H9 (cell line): ENCODE measurements around the gene B3GALT5. TPM values are rescaled to one million over a fixed set of nuclear protein-coding genes. Genes with fewer than 3 reads are reported as not detected.

Experiments
- DNase-seq: peaks from one replicate; pipeline ENCODE4 v3.0.0-alpha.2; 2017
- H2AFZ ChIP-seq: one replicate; pipeline ENCODE4 v1.6.1; 2013; ENCODE audit warnings: mild to moderate bottlenecking, low read length, control low read depth, moderate library complexity
- H2AK5ac ChIP-seq: 2 replicates; pipeline ENCODE4 v1.6.1; 2013; ENCODE audit warnings: low read length, control low read depth, mixed read lengths; ENCODE audit not compliant: insufficient read length
- H2BK120ac ChIP-seq: one replicate; pipeline ENCODE4 v1.6.1; 2013; ENCODE audit warnings: low read depth, mild to moderate bottlenecking, low read length, control low read depth, inconsistent platforms; ENCODE audit not compliant: poor library complexity, severe bottlenecking
- H2BK12ac ChIP-seq: 2 replicates; pipeline ENCODE4 v1.6.1; 2013; ENCODE audit warnings: low read length, control low read depth, mixed read lengths, low read depth; ENCODE audit not compliant: insufficient read length
- H2BK15ac ChIP-seq: 2 replicates; pipeline ENCODE4 v1.6.1; 2013; ENCODE audit warnings: low read depth, low read length, control low read depth
- H2BK20ac ChIP-seq: one replicate; pipeline ENCODE4 v1.6.1; 2013; ENCODE audit warnings: low read depth, mild to moderate bottlenecking, low read length, control low read depth, inconsistent platforms; ENCODE audit not compliant: poor library complexity, severe bottlenecking
- H2BK5ac ChIP-seq: 2 replicates; pipeline ENCODE4 v1.6.1; 2013; ENCODE audit warnings: low read length, control low read depth, mixed read lengths; ENCODE audit not compliant: insufficient read length
- H3K14ac ChIP-seq: 2 replicates; pipeline ENCODE4 v1.6.1; 2013; ENCODE audit warnings: low read length, control low read depth; ENCODE audit not compliant: insufficient read depth
- H3K18ac ChIP-seq: 2 replicates; pipeline ENCODE4 v1.6.1; 2013; ENCODE audit warnings: low read depth, mild to moderate bottlenecking, mixed read lengths, low read length, control low read depth; ENCODE audit not compliant: insufficient read length
- H3K23ac ChIP-seq: 2 replicates; pipeline ENCODE4 v1.6.1; 2013; ENCODE audit warnings: low read length, control low read depth, mixed read lengths, low read depth; ENCODE audit not compliant: insufficient read length
- H3K23me2 ChIP-seq: 2 replicates; pipeline ENCODE4 v1.6.1; 2013; ENCODE audit warnings: low read depth, mild to moderate bottlenecking, mixed read lengths, low read length, control low read depth; ENCODE audit not compliant: insufficient read length, poor library complexity, severe bottlenecking
- H3K27ac ChIP-seq: 2 replicates; pipeline ENCODE4 v1.5.1; 2013; ENCODE audit warnings: low read length, control low read depth, mixed read lengths, low read depth; ENCODE audit not compliant: insufficient read length
- H3K27me3 ChIP-seq: 2 replicates; pipeline ENCODE4 v1.6.1; 2013; ENCODE audit warnings: low read length, control low read depth, inconsistent platforms; ENCODE audit not compliant: insufficient read depth
- H3K4ac ChIP-seq: 2 replicates; pipeline ENCODE4 v1.6.1; 2013; ENCODE audit warnings: low read depth, mild to moderate bottlenecking, control low read depth, inconsistent platforms, low read length, moderate library complexity
- H3K4me1 ChIP-seq: 2 replicates; pipeline ENCODE4 v1.6.1; 2013; ENCODE audit warnings: low read length, control low read depth, inconsistent platforms; ENCODE audit not compliant: insufficient read depth
- H3K4me2 ChIP-seq: 2 replicates; pipeline ENCODE4 v1.6.1; 2013; ENCODE audit warnings: low read length, control low read depth, mixed read lengths; ENCODE audit not compliant: insufficient read length, insufficient read depth
- H3K56ac ChIP-seq: 2 replicates; pipeline ENCODE4 v1.6.1; 2013; ENCODE audit warnings: low read depth, mild to moderate bottlenecking, mixed read lengths, low read length, control low read depth; ENCODE audit not compliant: insufficient read length
- H3K79me1 ChIP-seq: 2 replicates; pipeline ENCODE4 v1.6.1; 2013; ENCODE audit warnings: low read depth, mild to moderate bottlenecking, moderate library complexity, low read length, control low read depth, inconsistent platforms; ENCODE audit not compliant: insufficient read depth, poor library complexity, severe bottlenecking
- H3K79me2 ChIP-seq: 2 replicates; pipeline ENCODE4 v1.6.1; 2013; ENCODE audit warnings: low read length, control low read depth, inconsistent platforms; ENCODE audit not compliant: insufficient read depth
- H3K9ac ChIP-seq: 2 replicates; pipeline ENCODE4 v1.6.1; 2013; ENCODE audit warnings: low read length, control low read depth, mixed read lengths; ENCODE audit not compliant: insufficient read length; ENCODE audit errors: extremely low read depth
- H3K9me3 ChIP-seq: one replicate; pipeline ENCODE4 v1.6.1; 2013; ENCODE audit warnings: low read depth, low read length, inconsistent platforms; ENCODE audit not compliant: control insufficient read depth
- H3T11ph ChIP-seq: one replicate; pipeline ENCODE4 v1.6.1; 2013; ENCODE audit warnings: mild to moderate bottlenecking, low read length, control low read depth, inconsistent platforms
- H4K20me1 ChIP-seq: one replicate; pipeline ENCODE4 v1.6.1; 2013; ENCODE audit not compliant: control insufficient read depth, insufficient read length, insufficient read depth
- H4K5ac ChIP-seq: 2 replicates; pipeline ENCODE4 v1.6.1; 2013; ENCODE audit warnings: low read depth, mild to moderate bottlenecking, mixed read lengths, low read length, control low read depth; ENCODE audit not compliant: insufficient read length
- H4K8ac ChIP-seq: replicated peaks from 2 replicates; pipeline ENCODE4 v1.6.1; 2013; ENCODE audit warnings: low read length, control low read depth, mixed read lengths, low read depth; ENCODE audit not compliant: insufficient read length
- H4K91ac ChIP-seq: 2 replicates; pipeline ENCODE4 v1.6.1; 2013; ENCODE audit warnings: low read depth, mild to moderate bottlenecking, moderate library complexity, mixed read lengths, low read length, control low read depth; ENCODE audit not compliant: insufficient read length
- H3K27ac Mint-ChIP-seq, 3 experiments: 2 replicates in 2 of 3; 3 replicates in 1 of 3; pipeline ENCODE4 v1.8.0; 2020 to 2021; ENCODE audit warnings: mixed read lengths in 3 of 3, mild to moderate bottlenecking in 1 of 3, moderate library complexity in 1 of 3
- H3K27me3 Mint-ChIP-seq: 2 replicates; pipeline ENCODE4 v1.8.0; 2021; ENCODE audit warnings: low read depth, mild to moderate bottlenecking, moderate library complexity, mixed read lengths
- H3K36me3 Mint-ChIP-seq, 3 experiments: 2 replicates in 2 of 3; 3 replicates in 1 of 3; pipeline ENCODE4 v1.8.0; 2020 to 2021; ENCODE audit warnings: low read depth in 3 of 3, mixed read lengths in 3 of 3; ENCODE audit not compliant: insufficient read depth in 1 of 3
- H3K4me1 Mint-ChIP-seq, 2 experiments: 2 replicates each; pipeline ENCODE4 v1.8.0; 2020; ENCODE audit warnings: mixed read lengths in 2 of 2
- H3K4me3 Mint-ChIP-seq, 2 experiments: 2 replicates in 1 of 2; 3 replicates in 1 of 2; pipeline ENCODE4 v1.8.0; 2020 to 2021; ENCODE audit warnings: mild to moderate bottlenecking in 2 of 2, mixed read lengths in 2 of 2, moderate library complexity in 1 of 2
- H3K9me3 Mint-ChIP-seq, 2 experiments: 2 replicates in 1 of 2; 3 replicates in 1 of 2; pipeline ENCODE4 v1.8.0; 2020; ENCODE audit warnings: mild to moderate bottlenecking in 2 of 2, mixed read lengths in 2 of 2, moderate library complexity in 1 of 2
- WGBS: extraction: QIAGEN DNeasy Blood & Tissue Kit; methylation state at CpG from one replicate; pipeline ENCODE4 v1.1.7; 2013; ENCODE audit warnings: missing lambda C conversion rate, low lambda C conversion rate, mixed read lengths; ENCODE audit not compliant: insufficient read length; ENCODE audit errors: extremely low coverage; 5-methylcytosine and 5-hydroxymethylcytosine counted together
- total RNA-seq: library from RNA; stranded (reverse); gene quantifications from 2 replicates; pipeline ENCODE4 v1.2.1, GENCODE V29; 2021
- TF ChIP-seq, protein P1 (sequence below): fragments of 200-600 bp; sonication (generic); conservative IDR thresholded peaks from 3 replicates; pipeline ENCODE4 v1.8.0; 2021; ENCODE audit warnings: antibody characterized with exemption, mild to moderate bottlenecking

Gene B3GALT5
- total RNA-seq, 1 experiment from 2014 or later, result 24.7 TPM

DNA sequence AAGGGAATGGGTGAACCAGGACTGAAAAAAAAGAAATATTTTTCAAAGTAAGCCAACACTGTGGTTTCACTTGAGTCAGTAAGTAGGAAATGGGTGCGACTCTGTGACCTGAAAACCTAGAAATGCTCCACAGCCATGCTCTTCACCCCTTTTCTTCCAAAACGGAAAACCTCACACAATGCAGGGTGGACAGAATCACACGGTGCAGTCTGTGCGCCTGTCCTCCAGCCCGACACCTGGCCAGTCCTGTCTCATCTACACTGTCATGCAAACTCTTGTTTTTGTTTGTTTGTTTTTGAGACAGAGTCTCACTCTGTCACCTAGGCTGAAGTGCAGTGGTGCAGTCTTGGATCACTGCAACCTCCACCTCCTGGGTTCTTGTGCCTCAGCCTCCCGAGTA, 53.3 kb downstream of the B3GALT5 start:
- no peak overlapping the region for H2BK15ac ChIP-seq
- H4K91ac ChIP-seq, result no peak overlapping the region
- H3K9ac ChIP-seq, result no peak overlapping the region
- Mint-ChIP-seq H3K9me3 (no peaks in the 10 kb centered on the region), H3K36me3 (peaks cover 48 to 67% (median 48%) of the 10 kb centered on the region in 3 experiments), H3K4me1 (peaks cover 18 to 23% of the 10 kb centered on the region in 2 experiments), H3K27ac (no peak overlapping the region; a peak in 1 of 7 replicates), H3K4me3 (no peak overlapping the region), H3K27me3 (no peaks in the 10 kb centered on the region)
- TF ChIP-seq, protein P1, sequence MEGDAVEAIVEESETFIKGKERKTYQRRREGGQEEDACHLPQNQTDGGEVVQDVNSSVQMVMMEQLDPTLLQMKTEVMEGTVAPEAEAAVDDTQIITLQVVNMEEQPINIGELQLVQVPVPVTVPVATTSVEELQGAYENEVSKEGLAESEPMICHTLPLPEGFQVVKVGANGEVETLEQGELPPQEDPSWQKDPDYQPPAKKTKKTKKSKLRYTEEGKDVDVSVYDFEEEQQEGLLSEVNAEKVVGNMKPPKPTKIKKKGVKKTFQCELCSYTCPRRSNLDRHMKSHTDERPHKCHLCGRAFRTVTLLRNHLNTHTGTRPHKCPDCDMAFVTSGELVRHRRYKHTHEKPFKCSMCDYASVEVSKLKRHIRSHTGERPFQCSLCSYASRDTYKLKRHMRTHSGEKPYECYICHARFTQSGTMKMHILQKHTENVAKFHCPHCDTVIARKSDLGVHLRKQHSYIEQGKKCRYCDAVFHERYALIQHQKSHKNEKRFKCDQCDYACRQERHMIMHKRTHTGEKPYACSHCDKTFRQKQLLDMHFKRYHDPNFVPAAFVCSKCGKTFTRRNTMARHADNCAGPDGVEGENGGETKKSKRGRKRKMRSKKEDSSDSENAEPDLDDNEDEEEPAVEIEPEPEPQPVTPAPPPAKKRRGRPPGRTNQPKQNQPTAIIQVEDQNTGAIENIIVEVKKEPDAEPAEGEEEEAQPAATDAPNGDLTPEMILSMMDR, result no peak
- H3K23ac ChIP-seq, result no peak overlapping the region
- no peak overlapping the region for H3K18ac ChIP-seq
- H2BK12ac ChIP-seq, result no peak overlapping the region
- H3K56ac ChIP-seq, result no peak overlapping the region
- H3K79me1 ChIP-seq, result peaks cover 2% of the 10 kb centered on the region
- H2BK120ac ChIP-seq, result no peak overlapping the region
- H3T11ph ChIP-seq, result no peak overlapping the region
- no peak overlapping the region for H3K14ac ChIP-seq
- no peak overlapping the region for H2BK5ac ChIP-seq
- no peaks in the 10 kb centered on the region for H4K20me1 ChIP-seq
- no peaks in the 10 kb centered on the region for H3K27me3 ChIP-seq
- no peak overlapping the region for H3K4me2 ChIP-seq
- H3K4me1 ChIP-seq, result no peaks in the 10 kb centered on the region
- no peak overlapping the region for H3K27ac ChIP-seq
- no CpG with 5 or more reads among the region's 6 CpGs for WGBS
- H4K5ac ChIP-seq, result no peak overlapping the region
- H2AFZ ChIP-seq, result no peak overlapping the region
- no peaks in the 10 kb centered on the region for H3K23me2 ChIP-seq
- no peak overlapping the region for H4K8ac ChIP-seq
- DNase-seq, result no peak
- H2AK5ac ChIP-seq, result no peak overlapping the region
- H3K79me2 ChIP-seq, result no peaks in the 10 kb centered on the region
- H3K9me3 ChIP-seq, result no peaks in the 10 kb centered on the region
- H3K4ac ChIP-seq, result no peak overlapping the region
- no peak overlapping the region for H2BK20ac ChIP-seq
